HG02763 (cell line): ENCODE measurements around the gene RPS28.

Source experiments
- ATAC-seq: cut with Tn5 transposase; IDR thresholded peaks from one replicate; pipeline ENCODE4 v1.9.1; 2021; ENCODE audit warnings: mild to moderate bottlenecking, moderate library complexity; ENCODE audit not compliant: unreplicated experiment

The RPS28 gene

GRCh38 chr19:8319807-8320520, 1.3 kb upstream of the RPS28 start:
- ATAC-seq = no peak

- no peak for ATAC-seq
Observed at GRCh38 chr19:8320564-8321066, 681 bp upstream of the RPS28 start.

DNA sequence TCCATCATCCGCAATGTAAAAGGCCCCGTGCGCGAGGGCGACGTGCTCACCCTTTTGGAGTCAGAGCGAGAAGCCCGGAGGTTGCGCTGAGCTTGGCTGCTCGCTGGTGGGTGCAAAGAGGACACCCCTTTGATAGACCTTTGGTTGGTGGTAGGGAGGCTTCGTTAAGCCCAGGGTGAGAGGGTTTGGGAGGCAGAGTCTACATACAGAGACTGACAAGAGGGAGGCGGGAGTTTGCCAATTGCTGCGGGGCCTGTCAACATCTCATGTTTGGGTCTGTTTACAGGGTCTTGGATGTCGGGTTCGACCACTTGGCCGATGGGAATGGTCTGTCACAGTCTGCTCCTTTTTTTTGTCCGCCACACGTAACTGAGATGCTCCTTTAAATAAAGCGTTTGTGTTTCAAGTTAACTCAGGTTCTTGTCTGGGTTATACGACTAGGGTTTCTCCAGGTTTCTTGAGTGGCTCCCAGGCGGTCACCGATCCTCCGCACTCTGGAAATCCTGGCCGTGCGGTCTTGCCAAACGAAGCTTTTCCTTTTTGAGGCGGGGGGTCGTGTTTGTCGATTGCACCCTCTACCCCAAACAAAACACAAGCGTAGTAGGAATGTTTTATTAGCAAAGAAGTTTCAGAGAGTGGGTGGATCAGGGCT, 816 bp downstream of the RPS28 start:
- ATAC-seq = no peak

DNA sequence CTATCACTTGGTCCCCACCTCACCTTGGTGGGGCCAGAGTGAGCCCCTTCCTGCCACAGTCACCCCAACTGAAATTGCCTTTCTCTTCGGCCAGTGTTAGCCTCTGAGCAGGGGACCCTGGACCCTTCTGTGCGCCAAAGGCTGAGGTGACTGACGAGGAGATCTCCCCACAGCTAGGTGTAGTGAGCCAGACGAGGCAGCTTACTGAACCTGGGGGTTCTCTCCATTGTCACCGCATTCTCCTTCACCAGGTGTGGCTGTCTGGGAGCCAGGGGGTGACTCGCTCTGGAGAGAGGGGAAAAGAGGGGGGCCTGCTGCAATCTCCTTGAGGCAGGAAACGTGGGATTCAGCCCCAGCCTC, 1.3 kb downstream of the RPS28 start:
- no peak for ATAC-seq

- ATAC-seq = no peak
Observed at GRCh38 chr19:8323781-8324185, 2.5 kb downstream of the RPS28 start.

GRCh38 chr19:8324186-8325050, 3.1 kb downstream of the RPS28 start:
- no peak for ATAC-seq

DNA sequence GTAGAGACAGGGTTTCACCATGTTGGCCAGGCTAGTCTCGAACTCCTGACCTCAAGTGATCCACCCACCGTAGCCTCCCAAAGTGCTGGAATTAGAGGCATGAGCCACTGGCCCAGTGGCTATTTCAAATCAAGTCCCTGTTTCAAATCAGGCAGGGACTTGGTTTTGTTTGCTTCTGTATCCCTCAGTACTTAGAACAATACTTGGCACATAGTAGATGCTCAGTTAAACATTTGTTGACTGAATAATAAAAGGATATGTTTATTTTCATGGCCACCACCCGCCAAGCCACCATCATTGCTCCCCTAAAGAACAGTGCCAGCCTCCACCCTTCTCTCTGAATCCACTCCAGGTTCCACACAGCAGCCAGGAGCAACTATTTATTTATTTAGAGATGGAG, 4.2 kb downstream of the RPS28 start:
- ATAC-seq = no peak

DNA sequence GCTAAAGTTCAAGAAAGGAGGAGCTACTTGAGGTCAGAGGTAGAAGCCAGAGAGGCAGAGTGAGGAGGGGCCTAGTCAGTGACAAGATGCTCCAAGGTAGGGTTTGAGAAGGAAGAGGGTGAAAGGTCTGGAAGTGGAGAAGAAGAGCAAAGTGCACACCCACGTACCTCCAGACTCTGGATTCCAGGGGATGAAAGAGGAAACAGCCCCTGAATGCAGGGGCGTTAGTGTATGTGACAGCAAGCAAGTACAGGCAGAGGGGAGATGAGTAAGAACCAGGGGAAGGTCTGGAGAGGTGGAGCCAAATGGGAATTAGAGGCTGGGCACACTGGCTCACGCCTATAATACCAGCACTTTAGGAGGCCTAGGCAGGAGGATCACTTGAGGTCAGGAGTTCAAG, 8.7 kb downstream of the RPS28 start:
- no peak for ATAC-seq

- no peak for ATAC-seq
Observed at GRCh38 chr19:8331263-8331845, 10.1 kb downstream of the RPS28 start.

GRCh38 chr19:8332976-8333766, 11.9 kb downstream of the RPS28 start:
- no peak for ATAC-seq

GRCh38 chr19:8333767-8334457, 12.6 kb downstream of the RPS28 start:
- ATAC-seq = no peak

GRCh38 chr19:8334458-8335342, 13.4 kb downstream of the RPS28 start:
- no peak for ATAC-seq

DNA sequence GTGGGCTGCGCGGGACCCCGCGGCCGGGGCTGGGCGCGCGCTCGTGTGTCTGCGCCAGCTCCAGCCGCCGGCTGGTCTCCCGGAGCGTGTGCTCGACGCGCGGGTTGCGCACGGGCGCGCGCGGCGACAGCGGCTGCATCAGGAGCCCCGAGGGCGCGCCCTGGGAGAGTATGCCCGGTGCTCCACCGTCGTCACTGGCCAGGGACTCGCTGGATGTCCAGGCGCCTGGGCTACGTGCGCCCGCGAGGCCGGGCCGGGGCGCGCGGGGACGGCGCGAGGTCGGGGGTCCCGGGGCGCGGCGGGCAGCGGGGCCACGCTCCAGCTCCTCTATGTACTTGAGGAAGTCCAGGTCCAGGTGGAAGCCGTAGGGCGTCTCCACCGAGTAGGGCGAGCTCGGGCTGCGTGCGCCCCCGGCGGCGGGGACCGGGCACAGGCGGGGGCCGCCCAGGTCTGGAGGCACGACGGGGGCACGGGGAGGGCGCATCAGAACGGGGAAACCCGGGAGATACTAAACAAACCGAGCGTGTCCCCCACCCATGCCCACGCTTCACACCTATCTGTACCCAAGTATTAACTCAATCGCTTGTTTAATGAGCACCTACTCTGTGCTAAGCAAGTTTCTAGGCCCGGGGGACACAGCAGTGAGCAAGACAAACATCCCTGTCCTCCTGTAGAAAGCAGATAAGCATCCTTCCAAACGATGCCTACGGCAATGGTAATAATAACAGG, 14.2 kb downstream of the RPS28 start:
- no peak for ATAC-seq

- no peak for ATAC-seq
Observed at GRCh38 chr19:8336072-8336569, 14.8 kb downstream of the RPS28 start.

DNA sequence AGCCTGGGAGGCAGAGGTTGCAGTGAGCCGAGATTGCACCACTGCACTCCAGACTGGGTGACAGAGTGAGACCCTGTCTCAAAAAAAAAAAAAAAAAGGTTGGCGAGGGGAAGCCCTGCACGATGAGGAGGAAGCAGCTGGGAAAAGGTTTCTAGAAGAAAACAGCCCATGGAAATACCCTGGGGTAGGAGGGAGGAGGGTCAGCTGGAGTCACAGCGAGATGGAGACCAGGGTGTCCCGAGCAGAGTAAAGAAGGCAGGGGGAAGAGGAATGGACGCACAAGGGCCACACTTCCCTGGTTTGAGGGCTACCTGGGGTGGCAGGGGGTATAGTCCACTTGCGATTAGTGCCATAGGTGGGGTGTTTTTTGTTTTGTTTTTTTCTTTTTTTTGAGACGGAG, 15.4 kb downstream of the RPS28 start:
- ATAC-seq = no peak

DNA sequence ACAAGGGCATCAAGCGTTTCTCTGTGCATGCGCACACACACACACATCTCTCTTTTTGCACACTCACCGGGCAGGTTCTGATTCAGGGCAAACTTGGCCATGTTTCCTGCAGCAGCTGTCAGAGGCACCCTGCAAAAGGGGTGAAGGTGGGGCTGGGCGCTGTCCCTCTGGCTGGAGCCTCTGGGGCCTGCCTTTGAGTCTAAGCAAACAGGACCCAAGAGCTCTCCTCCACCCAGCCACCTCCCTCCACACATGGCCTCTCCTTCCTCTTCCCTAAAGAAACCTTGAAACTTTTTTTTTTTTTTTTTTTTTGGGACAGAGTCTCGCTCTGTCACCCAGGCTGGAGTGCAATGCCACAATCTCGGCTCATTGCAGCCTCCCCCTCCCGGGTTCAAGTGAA, 16.4 kb downstream of the RPS28 start:
- ATAC-seq = no peak

DNA sequence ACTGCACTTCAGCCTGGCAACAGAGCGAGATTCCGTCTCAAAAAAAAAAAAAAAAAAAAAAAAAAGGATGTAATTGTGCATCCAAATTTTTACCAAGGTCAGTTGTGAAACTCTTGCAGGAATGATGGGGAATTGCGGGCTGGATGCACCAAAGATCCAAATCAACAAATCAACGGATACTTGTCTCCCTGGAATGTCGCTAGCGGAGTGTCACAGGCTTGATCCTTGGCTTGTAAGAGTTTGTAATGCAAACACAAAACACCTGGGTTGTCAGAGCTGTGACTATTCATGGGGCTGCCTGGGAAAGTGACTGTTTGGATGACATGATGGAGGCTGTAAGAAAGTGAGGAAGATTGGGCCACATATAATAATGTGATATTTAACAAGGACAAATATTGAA, 17.5 kb downstream of the RPS28 start:
- no peak for ATAC-seq
